ENCODE results near the gene NTS. TPM values are rescaled to one million over a fixed set of nuclear protein-coding genes. Genes with fewer than 3 reads are reported as not detected.

The NTS gene
- total RNA-seq, 4 donors from 2014 or later, result 4.8 TPM; not detected in 3

GRCh38 chr12:85920324-85920947 lies 46.3 kb downstream of the NTS start:
- no peaks in the 10 kb centered on the region for H3K9me3 ChIP-seq

GRCh38 chr12:85923767-85924331 lies 49.8 kb downstream of the NTS start:
- Histone ChIP-seq H3K27ac (no peak overlapping the region), H3K27me3 (no peaks in the 10 kb centered on the region), H3K4me3 (no peak overlapping the region), H3K9me3 (no peaks in the 10 kb centered on the region), H3K4me1 (no peaks in the 10 kb centered on the region), H3K36me3 (no peaks in the 10 kb centered on the region)
- DNase-seq (ENCODE audit: low spot score in 2 of 2), result no peak
- WGBS, 2 donors, result 49 to 56% methylated on average over 1 of the region's 1 CpG
- TF ChIP-seq EP300 (IDR thresholded peaks at IDR 0.05) (no peak), POLR2A (IDR thresholded peaks at IDR 0.05) (no peak)
- TF ChIP-seq, protein P1, sequence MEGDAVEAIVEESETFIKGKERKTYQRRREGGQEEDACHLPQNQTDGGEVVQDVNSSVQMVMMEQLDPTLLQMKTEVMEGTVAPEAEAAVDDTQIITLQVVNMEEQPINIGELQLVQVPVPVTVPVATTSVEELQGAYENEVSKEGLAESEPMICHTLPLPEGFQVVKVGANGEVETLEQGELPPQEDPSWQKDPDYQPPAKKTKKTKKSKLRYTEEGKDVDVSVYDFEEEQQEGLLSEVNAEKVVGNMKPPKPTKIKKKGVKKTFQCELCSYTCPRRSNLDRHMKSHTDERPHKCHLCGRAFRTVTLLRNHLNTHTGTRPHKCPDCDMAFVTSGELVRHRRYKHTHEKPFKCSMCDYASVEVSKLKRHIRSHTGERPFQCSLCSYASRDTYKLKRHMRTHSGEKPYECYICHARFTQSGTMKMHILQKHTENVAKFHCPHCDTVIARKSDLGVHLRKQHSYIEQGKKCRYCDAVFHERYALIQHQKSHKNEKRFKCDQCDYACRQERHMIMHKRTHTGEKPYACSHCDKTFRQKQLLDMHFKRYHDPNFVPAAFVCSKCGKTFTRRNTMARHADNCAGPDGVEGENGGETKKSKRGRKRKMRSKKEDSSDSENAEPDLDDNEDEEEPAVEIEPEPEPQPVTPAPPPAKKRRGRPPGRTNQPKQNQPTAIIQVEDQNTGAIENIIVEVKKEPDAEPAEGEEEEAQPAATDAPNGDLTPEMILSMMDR (IDR thresholded peaks at IDR 0.05), result peak; percentile 47 to 58 (median 50)

More at GRCh38 chr12:85920324-85920947, 46.3 kb downstream of the NTS start:
- WGBS, 2 donors, result 1 to 2% methylated on average over 3 of the region's 3 CpGs
- H3K27ac ChIP-seq, result no peak overlapping the region
- no peaks in the 10 kb centered on the region for H3K36me3 ChIP-seq
- TF ChIP-seq EP300 (IDR thresholded peaks at IDR 0.05) (no peak), POLR2A (IDR thresholded peaks at IDR 0.05) (no peak)
- TF ChIP-seq, protein P1 (IDR thresholded peaks at IDR 0.05), result peak; percentile 47 to 55 (median 49)
- H3K4me3 ChIP-seq, result no peak overlapping the region
- H3K27me3 ChIP-seq, result no peaks in the 10 kb centered on the region
- DNase-seq (ENCODE audit: low spot score in 2 of 2), result no peak
- H3K4me1 ChIP-seq, result no peaks in the 10 kb centered on the region

GRCh38 chr12:85927166-85927565 lies 53.1 kb downstream of the NTS start:
- Histone ChIP-seq H3K36me3 (no peaks in the 10 kb centered on the region), H3K27me3 (no peaks in the 10 kb centered on the region), H3K4me3 (no peak overlapping the region), H3K4me1 (no peaks in the 10 kb centered on the region), H3K9me3 (no peaks in the 10 kb centered on the region), H3K27ac (no peak overlapping the region)
- TF ChIP-seq, protein P1 (IDR thresholded peaks at IDR 0.05), result no peak
- TF ChIP-seq EP300 (IDR thresholded peaks at IDR 0.05), result no peak
- DNase-seq (ENCODE audit: low spot score in 2 of 2), result no peak

Other genes starting within 250 kb of the NTS start
- 1 to 10 TPM; 2.4 to 3.6 (median 3.2) TPM for gene RASSF9, start 37.9 kb upstream of the NTS start, total RNA-seq

Measured in tibial nerve (tissue), 4 donors.